Cardiac muscle cell (in vitro differentiated cells and primary cell): ENCODE measurements around the gene SETBP1. TPM values are rescaled to one million over a fixed set of nuclear protein-coding genes. Genes with fewer than 3 reads are reported as not detected.

Experiments
- DNase-seq, 2 donors: peaks; one replicate each; pipeline versions ENCODE4 v3.0.0 to v3.0.0-alpha.2; 2010 to 2017; ENCODE audit warnings: low read depth in 1 of 2, low spot score in 1 of 2
- H3K27ac ChIP-seq: fragments of 200-600 bp; sonication (generic); 2 replicates; pipeline ENCODE4 v1.5.1; 2016
- H3K27me3 ChIP-seq: fragments of 200-600 bp; sonication (generic); 2 replicates; pipeline ENCODE4 v1.6.0; 2016; ENCODE audit warnings: control low read depth
- H3K36me3 ChIP-seq: fragments of 200-600 bp; sonication (generic); 2 replicates; pipeline ENCODE4 v1.5.1; 2016; ENCODE audit warnings: control low read depth
- H3K4me1 ChIP-seq: fragments of 200-600 bp; sonication (generic); 2 replicates; pipeline ENCODE4 v1.8.1; 2017; ENCODE audit warnings: low read depth, mild to moderate bottlenecking, mixed run types
- H3K4me3 ChIP-seq: fragments of 200-600 bp; sonication (generic); 2 replicates; pipeline ENCODE4 v1.5.1; 2016; ENCODE audit warnings: mild to moderate bottlenecking
- H3K9me3 ChIP-seq: fragments of 200-600 bp; sonication (generic); 2 replicates; pipeline ENCODE4 v1.5.1; 2017; ENCODE audit warnings: low read depth, mild to moderate bottlenecking, control low read depth
- CTCF ChIP-seq: IDR thresholded peaks from 2 replicates; pipeline ENCODE4 v1.5.1; 2012; ENCODE audit warnings: low read depth, mild to moderate bottlenecking, low read length
- polyA plus RNA-seq: library from polyadenylated mRNA; unstranded; fragments of >200 nt; fragmentation: Nextera tagmentation; extraction: Ambion mirVana; gene quantifications from 2 replicates; pipeline ENCODE4 v1.2.1, GENCODE V29; 2016
- total RNA-seq: library from RNA; depleted of rRNA; stranded (reverse); fragments of >200 nt; gene quantifications from 2 replicates; pipeline ENCODE4 v1.2.3, GENCODE V29; 2016

The SETBP1 gene
- total and polyA plus RNA-seq, 2 experiments from 2014 or later: 6.3 to 30.6 TPM

- H3K4me1 ChIP-seq: peaks cover 12% of the 10 kb centered on the region
- H3K4me3 ChIP-seq: no peak overlapping the region
- DNase-seq: no peak
Measured at GRCh38 chr18:44842588-44843412, 162.1 kb downstream of the SETBP1 start.

GRCh38 chr18:44844486-44844885 lies 163.8 kb downstream of the SETBP1 start:
- H3K4me1 ChIP-seq: peaks cover 2% of the 10 kb centered on the region
- H3K4me3 ChIP-seq: no peak overlapping the region
- no peak overlapping the region for H3K27ac ChIP-seq
- H3K9me3 ChIP-seq: no peaks in the 10 kb centered on the region
- TF ChIP-seq CTCF: no peak
- no peaks in the 10 kb centered on the region for H3K36me3 ChIP-seq
- H3K27me3 ChIP-seq: no peaks in the 10 kb centered on the region
- DNase-seq: no peak

More at GRCh38 chr18:44842588-44843412, 162.1 kb downstream of the SETBP1 start:
- Histone ChIP-seq H3K27me3 (no peaks in the 10 kb centered on the region), H3K9me3 (no peaks in the 10 kb centered on the region), H3K27ac (no peak overlapping the region), H3K36me3 (no peaks in the 10 kb centered on the region)
- TF ChIP-seq CTCF: no peak

GRCh38 chr18:44846450-44846849 lies 165.8 kb downstream of the SETBP1 start:
- Histone ChIP-seq H3K9me3 (no peaks in the 10 kb centered on the region), H3K27ac (no peak overlapping the region), H3K4me1 (no peaks in the 10 kb centered on the region), H3K36me3 (no peaks in the 10 kb centered on the region), H3K4me3 (no peak overlapping the region), H3K27me3 (no peaks in the 10 kb centered on the region)
- no peak for DNase-seq
- no peak for TF ChIP-seq CTCF

GRCh38 chr18:44848644-44849335 lies 168.1 kb downstream of the SETBP1 start:
- Histone ChIP-seq H3K36me3 (no peaks in the 10 kb centered on the region), H3K9me3 (no peaks in the 10 kb centered on the region), H3K27ac (no peak overlapping the region), H3K4me3 (no peak overlapping the region), H3K4me1 (peaks cover 12% of the 10 kb centered on the region), H3K27me3 (no peaks in the 10 kb centered on the region)
- peak in 1 of 2 donors; percentile 9 for DNase-seq
- no peak for TF ChIP-seq CTCF

GRCh38 chr18:44849361-44849760 lies 168.7 kb downstream of the SETBP1 start:
- no peak for TF ChIP-seq CTCF
- Histone ChIP-seq H3K4me1 (peaks cover 12% of the 10 kb centered on the region), H3K27me3 (no peaks in the 10 kb centered on the region), H3K36me3 (no peaks in the 10 kb centered on the region), H3K27ac (no peak overlapping the region), H3K9me3 (no peaks in the 10 kb centered on the region), H3K4me3 (no peak overlapping the region)
- no peak for DNase-seq
